GM13976 (cell line): ENCODE measurements around the gene SMIM22.

Experiments used
- DNase-seq: peaks from one replicate; pipeline ENCODE4 v3.0.0; 2012; ENCODE audit warnings: low spot score
- in situ Hi-C: fragments of 300-500 bp; cut with MboI; formaldehyde crosslinking; loops from one replicate; pipeline ENCODE4 v1.12.0; 2022; ENCODE audit warnings: low sequenced_read_pairs, mixed read lengths, inconsistent platforms; ENCODE audit not compliant: unreplicated experiment
- TF ChIP-seq, protein P1 (sequence below): IDR thresholded peaks from 2 replicates; pipeline ENCODE4 v1.5.1; 2012; ENCODE audit warnings: borderline replicate concordance, mild to moderate bottlenecking; ENCODE audit not compliant: insufficient read depth; ENCODE audit errors: extremely low read depth, missing control alignments, control extremely low read depth

The SMIM22 gene

DNA sequence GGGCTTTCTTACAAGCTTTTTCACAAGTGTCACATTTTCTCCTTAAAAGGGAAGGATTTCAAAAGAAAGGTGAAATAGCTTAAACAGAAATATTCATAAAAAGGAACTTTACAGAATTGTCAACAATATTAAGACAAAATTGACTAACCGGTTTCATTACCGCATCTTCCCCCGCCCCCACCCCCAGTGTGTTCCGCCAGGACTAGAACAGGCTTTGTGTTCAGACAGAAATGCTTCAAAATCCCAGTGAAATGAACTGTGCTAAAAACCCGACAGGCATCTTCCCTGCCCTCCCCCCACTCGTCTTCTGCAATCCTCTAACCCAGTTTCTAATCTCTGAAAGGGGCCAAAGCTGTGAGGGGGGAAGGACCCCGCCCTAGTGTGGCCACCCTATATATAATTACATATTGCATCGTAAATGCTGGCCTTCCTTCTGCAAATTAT is 8.3 kb downstream of the SMIM22 start:
- TF ChIP-seq, protein P1, sequence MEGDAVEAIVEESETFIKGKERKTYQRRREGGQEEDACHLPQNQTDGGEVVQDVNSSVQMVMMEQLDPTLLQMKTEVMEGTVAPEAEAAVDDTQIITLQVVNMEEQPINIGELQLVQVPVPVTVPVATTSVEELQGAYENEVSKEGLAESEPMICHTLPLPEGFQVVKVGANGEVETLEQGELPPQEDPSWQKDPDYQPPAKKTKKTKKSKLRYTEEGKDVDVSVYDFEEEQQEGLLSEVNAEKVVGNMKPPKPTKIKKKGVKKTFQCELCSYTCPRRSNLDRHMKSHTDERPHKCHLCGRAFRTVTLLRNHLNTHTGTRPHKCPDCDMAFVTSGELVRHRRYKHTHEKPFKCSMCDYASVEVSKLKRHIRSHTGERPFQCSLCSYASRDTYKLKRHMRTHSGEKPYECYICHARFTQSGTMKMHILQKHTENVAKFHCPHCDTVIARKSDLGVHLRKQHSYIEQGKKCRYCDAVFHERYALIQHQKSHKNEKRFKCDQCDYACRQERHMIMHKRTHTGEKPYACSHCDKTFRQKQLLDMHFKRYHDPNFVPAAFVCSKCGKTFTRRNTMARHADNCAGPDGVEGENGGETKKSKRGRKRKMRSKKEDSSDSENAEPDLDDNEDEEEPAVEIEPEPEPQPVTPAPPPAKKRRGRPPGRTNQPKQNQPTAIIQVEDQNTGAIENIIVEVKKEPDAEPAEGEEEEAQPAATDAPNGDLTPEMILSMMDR = no peak
- in situ Hi-C loops = no loop called here
- no peak for DNase-seq

DNA sequence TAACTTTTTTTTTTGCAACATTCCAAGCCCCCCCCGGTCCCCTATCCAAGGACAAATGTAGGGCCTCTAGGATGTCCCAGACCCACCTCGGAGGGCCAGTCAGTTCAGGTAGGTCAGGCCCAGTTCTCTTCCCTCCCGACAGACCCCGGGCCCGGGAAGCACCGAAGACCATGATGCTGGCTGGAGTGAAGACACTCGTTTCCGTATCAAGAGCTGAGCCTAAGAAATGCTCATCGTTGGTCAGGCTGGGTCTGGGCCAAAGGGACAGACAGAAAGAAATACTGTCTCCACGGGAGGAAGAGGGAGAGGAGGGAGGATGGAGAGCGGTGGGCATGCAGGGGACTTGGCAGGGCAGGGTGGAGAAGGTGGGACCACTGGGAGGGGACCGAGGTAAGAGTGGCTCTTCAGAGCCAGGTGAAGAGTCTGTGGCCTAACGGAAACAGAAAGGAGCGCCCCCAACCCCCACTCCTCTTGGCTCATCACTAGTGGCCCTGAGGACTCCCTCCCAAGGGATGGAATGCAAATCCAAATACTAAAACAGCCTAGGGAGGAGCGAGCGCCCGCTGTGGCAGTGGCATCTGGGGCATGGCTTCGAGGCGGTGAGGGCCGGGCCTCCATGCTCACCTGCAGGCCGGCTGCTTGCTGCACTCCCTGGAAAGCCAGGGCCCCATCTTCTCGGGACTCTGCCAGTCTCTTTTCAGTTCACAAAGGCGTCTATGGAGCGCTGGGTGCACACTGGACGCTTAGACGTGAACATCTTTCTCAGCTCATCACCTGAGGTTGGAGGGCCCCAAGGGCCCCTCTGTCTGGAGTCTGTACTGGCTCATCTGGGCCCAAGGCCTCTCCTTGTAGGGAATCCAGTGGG is 9.0 kb downstream of the SMIM22 start:
- in situ Hi-C loops = no loop called here
- no peak for DNase-seq
- TF ChIP-seq, protein P1 = no peak

DNA sequence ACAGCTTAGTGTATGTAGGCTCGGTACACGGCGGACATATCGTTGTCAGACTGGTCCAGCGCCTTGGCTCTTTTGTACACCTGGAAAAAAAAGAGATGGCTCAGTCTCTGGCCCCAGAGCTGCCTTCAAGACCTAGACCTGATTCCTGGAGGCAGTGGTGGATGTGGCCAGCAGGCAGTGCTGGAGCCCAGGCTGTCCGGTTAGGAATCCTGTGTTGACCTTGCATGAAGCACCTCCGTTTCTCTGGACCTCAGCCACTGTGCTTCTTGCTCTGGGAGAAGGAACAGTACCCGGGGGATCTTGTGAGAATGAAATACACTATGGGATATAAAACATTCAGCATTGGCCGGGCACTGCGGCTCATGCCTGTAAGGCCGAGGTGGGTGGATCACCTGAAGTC is 10.1 kb downstream of the SMIM22 start:
- DNase-seq = no peak
- in situ Hi-C loops = no loop called here
- TF ChIP-seq, protein P1 = no peak

DNA sequence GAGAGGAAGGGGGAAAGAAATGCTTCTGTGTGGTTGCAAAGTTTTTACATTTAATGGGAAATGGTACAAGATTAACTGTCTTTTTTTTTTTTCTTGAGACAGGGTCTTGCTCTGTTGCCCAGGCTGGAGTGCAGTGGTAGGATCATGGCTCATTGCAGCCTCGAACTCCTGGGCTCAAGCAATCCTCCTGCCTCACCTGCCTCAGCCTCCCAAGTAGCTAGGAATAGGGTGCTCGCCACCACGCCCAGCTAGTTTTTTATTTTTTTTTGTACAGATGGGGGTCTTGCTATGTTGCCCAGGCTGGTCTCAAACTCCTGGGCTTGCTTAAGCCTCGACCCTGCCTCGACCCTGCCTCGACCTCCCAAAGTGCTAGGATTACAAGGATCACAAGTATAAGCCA is 11.1 kb downstream of the SMIM22 start:
- DNase-seq = no peak
- in situ Hi-C loops = no loop called here

DNA sequence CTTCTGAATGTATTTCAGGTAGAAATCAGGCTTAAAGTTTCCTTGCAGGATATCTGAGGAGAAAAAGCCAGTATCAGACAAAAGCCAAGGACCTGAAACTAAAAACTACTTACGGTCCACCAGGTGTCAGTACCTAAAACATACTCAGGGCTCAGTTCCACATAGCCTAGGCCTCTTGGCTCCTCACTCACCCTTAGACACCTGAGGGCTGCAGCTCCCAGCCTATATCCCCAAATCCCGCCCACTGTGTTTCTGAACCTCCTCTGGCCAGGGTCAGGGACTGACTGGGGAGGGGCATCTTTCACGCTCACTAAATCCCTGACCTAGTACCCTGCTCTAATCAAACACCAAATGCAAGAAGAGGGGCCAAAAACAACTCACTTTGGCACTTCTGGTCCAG is 16.1 kb downstream of the SMIM22 start:
- in situ Hi-C loops = no loop called here
- DNase-seq = no peak
- TF ChIP-seq, protein P1 = no peak

More for the DNA sequence above, 11.1 kb downstream of the SMIM22 start:
- TF ChIP-seq, protein P1 = no peak

DNA sequence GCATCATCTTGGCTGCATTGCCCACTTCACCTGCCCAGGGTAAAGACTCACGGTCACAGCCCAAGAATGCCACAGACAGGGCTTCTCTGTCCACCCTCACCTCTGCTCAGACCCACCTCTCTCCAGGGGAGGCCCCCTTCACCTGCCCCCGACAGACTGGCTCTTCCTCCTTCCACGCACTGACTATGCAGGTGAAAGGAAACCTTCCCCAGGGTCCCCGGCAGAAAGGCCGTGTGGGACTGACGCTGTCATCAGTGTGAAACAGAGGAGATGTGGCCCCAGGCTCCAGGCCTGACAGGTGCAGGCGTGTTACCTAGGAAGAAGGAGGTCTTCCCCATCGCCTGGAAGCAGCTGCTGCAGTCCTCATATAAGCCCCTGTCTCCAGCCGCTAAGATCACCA is 16.6 kb downstream of the SMIM22 start:
- in situ Hi-C loops = no loop called here
- TF ChIP-seq, protein P1 = no peak
- no peak for DNase-seq
